Activated CD4-positive, alpha-beta T cell treated with anti-CD3 and anti-CD28 coated beads for 4 hours (primary cell): ENCODE data around the gene ELL.

Experiments used
- DNase-seq, 2 donors: peaks; one replicate each; pipeline ENCODE4 v3.0.0-alpha.2; 2020

Gene ELL

GRCh38 chr19:18466354-18466753 lies 55.5 kb downstream of the ELL start:
- no peak for DNase-seq

DNA sequence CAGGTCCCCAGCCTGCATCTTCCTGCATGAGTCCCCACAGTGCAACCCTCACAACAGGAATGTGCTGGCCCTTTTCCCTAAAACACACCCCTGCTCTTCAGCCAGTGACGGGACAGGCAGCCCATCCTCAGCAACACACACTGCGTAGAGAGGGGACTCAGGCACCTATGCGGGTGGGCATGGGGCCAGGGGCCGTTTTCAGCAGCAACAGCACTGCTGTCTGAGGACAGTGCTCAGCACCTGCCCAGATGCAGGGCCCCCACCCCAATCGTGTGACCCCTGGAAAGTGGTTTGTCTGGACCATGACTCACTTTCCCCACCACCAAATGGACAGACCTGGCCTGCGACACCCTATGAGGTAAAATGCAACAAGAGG lies 55.9 kb downstream of the ELL start:
- DNase-seq: no peak

DNA sequence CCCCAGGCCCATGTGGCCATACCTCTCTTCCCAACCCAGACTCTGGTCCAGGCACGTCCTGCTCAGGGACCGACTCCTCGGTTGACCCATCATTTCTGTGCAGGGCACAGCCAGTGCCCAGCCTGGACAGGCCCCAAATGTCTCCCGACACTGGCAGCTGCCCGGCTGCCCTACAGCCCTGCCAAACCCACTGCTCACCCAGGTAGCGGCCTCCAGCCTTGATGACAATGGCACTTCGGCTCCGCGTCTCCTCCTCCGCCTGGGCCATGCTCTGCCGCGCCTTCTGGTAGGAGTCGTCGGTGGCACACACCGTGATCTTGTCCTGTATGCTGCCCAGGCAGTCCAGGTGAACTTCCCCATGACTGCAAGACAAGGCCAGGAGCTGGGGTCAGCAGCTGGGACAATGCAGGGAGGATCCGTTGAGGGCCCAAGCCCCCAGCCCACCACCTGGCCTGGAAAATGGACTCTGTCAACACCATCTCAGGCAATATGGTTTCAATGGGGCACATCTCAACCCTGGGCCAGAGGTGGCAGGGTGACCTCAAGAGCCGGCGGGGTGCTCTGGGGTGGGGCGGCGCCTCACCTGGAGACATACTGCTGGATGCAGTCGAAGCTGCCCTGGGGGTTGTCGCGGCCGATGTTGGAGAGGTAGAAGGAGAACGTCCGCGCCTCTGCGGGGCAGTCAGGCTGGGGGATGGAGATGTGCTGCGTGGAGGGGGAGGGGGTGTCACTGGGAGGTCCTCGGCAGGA lies 56.5 kb downstream of the ELL start:
- no peak for DNase-seq

DNA sequence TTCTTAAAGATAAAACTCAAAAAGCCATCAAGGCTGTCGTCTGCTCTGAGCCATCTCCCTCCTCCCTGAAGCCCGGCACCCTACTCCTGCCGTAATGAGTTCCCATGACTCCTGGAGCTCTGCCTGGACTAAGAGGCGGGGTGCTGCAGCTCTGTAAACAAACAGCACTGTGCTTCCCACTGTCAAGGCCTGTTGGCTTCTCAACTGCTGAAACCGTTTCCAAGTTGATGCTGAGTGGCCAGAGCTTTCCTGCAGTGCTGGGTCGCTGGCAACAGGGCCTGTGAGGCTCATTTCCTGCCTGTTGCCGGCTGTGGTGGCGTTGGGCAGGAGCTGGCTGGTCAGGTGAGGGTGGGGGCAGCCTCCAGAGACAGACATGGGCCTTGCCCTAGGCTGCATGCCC lies 57.2 kb downstream of the ELL start:
- no peak for DNase-seq

- no peak for DNase-seq
These were observed 60.4 kb downstream of the ELL start for GRCh38 chr19:18461471-18461870.

DNA sequence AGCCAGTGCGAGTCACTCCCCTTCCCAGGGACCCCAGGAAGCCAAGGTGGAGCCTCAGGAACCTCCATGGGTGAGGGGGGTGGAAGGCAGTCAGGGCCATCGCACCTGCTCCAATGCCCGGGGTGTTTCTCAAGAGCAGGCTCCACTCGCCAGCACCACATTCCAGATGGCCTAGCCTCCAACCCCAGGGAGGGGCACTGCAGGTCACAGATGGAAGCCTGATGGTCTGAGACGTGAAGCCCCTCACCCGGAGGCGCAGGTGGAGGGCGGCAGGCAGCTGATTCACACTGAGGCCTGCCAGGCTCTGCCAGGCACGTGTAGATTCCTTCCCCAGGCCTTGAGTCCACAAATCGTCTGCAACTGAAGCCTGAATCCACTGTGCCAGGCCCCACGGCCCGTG lies 61.0 kb downstream of the ELL start:
- no peak for DNase-seq

GRCh38 chr19:18457483-18458331 lies 64.2 kb downstream of the ELL start:
- DNase-seq: no peak

GRCh38 chr19:18456974-18457373 lies 64.9 kb downstream of the ELL start:
- DNase-seq: no peak

DNA sequence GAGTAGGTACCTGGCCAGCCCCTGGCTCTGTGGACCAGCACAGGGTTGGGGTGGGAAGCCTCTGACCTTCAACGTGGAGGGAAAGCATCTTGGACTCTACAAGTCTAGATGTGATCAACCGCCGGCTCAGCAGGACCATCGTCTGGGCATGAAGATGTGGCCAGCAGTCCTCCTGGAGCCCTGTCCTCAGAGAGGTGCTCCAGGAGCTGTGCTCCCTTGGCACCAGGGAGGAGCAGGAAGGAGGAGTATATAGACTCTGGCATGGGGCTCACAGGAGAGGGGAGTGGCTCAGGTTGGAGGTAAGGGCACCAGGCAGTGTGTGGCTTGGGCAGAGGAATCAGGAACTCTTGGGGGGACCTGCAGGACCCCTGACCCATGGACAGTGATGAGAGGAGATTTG lies 65.6 kb downstream of the ELL start:
- no peak for DNase-seq

DNA sequence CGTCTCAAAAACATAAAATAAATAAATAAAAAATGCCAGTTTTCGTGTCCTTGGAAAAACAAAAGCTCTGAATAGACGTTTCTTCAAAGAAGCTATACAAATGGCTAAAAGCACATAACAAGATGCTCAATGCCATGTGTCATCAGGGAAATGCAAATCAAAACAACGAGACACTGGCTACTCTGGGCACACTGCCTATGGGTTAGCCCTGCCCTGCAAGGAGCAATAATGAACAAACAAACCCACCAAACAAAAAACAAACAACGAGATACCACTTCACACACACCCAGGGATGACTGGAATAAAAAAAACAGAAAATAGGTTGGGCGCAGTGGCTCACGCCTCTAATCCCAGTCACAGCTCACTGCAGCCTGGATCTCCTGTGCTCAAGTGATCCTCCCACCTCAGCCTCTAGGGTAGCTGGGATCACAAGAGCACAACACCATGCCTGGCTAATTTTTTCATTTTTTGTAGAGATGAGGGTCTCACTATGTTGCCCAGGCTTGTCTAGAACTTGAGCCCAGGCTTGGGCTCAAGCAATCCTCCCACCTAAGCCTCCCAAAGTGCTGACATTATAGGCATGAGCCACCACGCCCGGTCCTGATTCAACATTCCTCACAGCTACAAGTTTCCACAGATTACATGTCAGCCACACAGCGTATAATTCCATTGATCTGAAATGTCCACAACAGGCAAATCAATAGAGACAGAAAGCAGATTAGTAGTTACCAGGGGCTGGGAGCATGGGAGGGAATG lies 68.4 kb downstream of the ELL start:
- no peak for DNase-seq

- DNase-seq: no peak
These were observed 69.5 kb downstream of the ELL start for GRCh38 chr19:18452386-18452785.

GRCh38 chr19:18450931-18451836 lies 70.7 kb downstream of the ELL start:
- peak; percentile 79 to 89 for DNase-seq

DNA sequence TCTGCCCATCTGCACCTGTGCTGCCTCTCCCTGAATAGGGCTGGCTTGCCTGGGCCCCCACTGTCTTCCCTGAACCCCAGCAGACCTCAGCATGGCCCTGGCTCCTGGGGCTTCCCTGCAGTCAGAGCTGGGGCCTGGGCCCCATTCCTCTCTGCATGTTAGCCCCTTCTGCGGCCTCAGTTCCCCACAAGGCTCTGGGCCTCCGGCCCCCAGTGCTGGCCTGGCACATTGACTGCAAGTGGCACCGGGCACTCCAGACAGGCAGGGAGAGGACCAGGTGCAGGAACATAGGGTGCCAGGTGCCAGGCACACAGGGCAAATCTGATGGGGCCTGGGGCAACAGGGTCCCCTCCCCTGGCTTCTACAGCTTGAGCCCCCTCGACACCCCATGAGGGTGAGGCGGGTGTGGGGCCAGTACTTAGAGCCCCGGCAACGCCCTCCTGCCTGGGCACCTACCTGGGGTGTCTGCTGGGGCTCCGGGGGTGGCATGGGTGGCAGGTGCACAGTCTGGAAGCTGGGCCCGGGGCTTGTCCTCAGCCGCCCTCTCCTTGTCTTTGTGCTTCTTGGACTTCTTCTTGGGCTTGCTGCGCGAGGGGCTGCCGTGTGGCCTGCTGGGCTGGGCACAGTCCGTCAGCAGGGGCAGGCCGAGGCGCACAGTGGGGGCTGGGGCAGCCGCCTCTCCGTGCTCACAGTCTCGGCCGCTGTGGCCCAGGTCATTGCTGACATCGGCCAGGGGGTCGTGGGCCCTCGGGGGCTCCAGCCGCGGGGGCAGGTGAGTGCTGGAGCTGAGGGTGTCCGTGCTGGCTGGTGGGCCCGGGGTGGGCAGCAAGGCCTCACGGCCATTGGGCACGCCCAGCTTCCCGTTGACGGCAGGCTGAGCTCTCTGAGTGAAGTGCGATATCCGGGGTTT lies 71.6 kb downstream of the ELL start:
- no peak for DNase-seq

DNA sequence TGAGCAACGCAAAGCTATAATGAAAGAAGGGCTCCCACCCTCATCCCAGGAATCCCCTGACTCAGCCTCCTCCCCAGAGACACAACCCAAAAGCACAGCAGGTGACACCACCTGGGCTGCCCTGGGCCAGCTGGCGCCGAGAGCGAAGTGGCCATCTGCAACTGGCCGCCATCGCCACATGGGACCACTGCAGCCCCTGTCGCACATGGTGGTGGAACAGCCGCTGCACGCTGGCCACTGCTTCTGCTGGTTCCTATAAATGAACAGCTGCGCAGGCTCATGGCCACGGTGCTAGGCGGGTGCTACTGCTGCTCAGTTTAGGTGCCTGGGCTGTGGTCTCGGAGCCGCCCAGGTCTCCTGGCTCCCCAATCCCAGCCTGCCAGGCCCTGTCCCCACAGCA lies 72.3 kb downstream of the ELL start:
- no peak for DNase-seq

- DNase-seq: no peak
These were observed 75.0 kb downstream of the ELL start for GRCh38 chr19:18446811-18447359.

DNA sequence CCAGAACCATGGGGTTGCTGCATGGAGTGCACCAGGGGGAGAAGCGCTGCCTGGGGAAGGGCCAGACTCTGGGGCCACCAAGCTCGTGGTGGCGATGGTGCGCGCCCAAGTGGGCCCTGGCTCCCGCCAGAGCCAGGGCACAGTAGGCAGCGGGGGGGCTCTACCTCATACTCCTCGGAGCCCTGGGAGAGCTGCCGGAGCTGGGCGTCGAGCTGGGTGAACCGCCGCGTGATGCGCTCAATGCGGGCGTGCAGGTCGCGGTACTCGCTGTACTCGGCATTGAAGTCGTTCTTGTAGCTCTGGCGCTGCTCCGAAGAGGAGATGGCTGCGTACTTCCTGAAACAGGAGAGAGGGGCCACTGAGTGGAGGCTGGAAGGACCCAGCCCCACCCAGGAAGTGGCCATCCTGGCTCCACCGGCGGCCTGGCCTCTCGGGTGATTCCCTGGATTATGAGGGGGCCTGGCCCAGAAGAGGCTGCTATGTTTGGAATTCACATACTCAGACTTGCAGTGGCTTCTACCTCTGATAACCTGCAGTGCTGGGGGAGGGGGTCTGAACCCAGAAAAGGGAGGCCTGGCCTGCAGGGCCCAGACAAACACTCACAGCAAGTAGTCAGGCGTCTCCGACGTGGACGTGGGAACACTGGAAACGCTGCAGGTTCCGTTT lies 75.6 kb downstream of the ELL start:
- DNase-seq: no peak

DNA sequence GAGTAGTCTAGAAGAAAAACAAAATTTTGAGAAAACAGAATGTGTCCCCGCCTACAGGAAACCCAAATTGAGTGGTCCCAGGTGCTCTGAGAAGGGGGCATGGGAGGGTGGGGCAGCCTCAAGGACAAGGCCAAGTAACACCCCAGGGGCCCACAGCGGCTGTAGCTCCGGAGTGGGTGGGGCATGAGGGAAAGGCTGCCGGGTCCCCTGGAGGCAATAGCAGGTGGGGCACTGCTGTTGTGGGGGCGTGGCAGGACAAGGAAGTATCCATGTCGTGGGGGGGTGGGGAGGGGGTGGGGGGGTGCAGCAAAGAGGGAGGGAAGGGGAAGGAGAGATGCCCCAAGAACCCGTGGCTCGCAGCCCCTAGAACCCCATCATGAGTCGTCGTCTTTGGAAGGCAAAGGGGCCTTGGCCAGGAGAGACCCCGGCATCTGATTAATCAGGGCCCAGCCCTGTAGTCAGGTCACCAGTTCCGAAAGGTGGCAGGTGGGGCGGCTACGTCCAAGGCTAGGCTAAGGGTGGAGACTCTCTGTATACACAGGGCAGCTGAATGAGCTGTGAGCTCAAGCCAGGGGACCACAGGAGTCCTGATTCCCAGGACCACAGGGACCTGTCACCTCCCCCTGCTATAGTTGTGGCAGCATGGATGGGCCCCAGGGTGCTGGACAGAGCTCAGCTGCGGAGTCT lies 76.5 kb downstream of the ELL start:
- DNase-seq: no peak

GRCh38 chr19:18444513-18444912 lies 77.4 kb downstream of the ELL start:
- DNase-seq: no peak

DNA sequence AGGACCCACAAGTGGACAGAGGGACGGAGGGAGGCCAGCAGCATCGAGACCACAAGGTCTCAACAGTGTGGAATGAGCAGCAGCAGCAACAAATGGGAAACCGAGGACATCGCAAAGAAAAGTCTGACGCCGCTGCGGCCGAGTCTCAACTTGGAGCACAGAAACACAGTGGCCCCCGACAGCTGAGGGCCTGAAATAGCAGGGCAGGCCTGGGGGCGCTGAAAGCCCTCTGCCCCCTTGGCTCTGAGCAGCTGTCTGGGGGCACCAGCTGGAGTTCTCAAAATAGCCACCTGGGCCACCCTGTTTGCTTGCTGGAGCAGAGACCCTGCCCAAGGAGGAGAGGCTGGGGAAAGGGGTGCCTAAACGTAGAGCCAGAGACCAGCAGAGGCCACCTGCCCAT lies 78.0 kb downstream of the ELL start:
- DNase-seq: no peak

DNA sequence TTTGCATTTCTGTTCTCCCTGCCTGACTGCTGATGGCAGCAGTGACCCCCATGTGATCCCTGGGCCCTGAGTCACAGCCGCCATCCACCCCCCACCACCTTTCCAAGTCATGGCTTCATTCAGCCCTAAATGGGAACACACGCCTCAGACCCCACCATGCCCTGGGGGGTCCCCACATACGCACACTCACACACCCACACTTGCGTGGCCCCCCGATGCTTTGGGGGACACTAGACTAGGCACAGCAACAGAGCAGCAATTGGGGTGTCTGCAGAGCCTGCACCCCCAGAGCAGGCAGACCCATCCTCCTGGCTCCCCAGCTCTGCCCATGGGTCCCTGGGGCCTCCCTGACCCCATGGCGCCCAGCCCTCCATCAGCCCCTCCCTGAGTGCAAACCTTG lies 78.5 kb downstream of the ELL start:
- no peak for DNase-seq
